Fibroblast of lung (primary cell): Measurements from ENCODE around the gene POPDC2. TPM values are rescaled to one million over a fixed set of nuclear protein-coding genes. Genes with fewer than 3 reads are reported as not detected.
A peak's percentile ranks its signal among the peaks of the same experiment; 100 is the strongest.
"Not testable (repeated sequence)": the region's sequence is repeated elsewhere in the genome, so short reads cannot be mapped to it uniquely, and the experiment has no call there.

Source experiments
- DNase-seq, 2 donors: peaks; one replicate each; pipeline versions ENCODE4 v3.0.0 to v3.0.0-alpha.2; 2010; ENCODE audit warnings: low read depth in 2 of 2
- H2AFZ ChIP-seq: 2 replicates; pipeline ENCODE4 v1.5.1; 2012; ENCODE audit warnings: low read length, control low read depth, inconsistent platforms
- H3K27ac ChIP-seq: 2 replicates; pipeline ENCODE4 v1.5.1; 2011; ENCODE audit warnings: low read length, control low read depth; ENCODE audit not compliant: insufficient read depth
- H3K27me3 ChIP-seq: 2 replicates; pipeline ENCODE4 v1.5.1; 2011; ENCODE audit warnings: mild to moderate bottlenecking, low read length; ENCODE audit not compliant: control insufficient read depth, insufficient read depth
- H3K36me3 ChIP-seq: 2 replicates; pipeline ENCODE4 v1.5.1; 2011; ENCODE audit warnings: low read length; ENCODE audit not compliant: control insufficient read depth, insufficient read depth
- H3K4me1 ChIP-seq: 2 replicates; pipeline ENCODE4 v1.5.1; 2011; ENCODE audit warnings: low read length; ENCODE audit not compliant: control insufficient read depth, insufficient read depth; ENCODE audit errors: extremely low read depth
- H3K4me2 ChIP-seq: 2 replicates; pipeline ENCODE4 v1.5.1; 2011; ENCODE audit warnings: low read length, control low read depth; ENCODE audit not compliant: insufficient read depth; ENCODE audit errors: extremely low read depth
- H3K4me3 ChIP-seq, 4 experiments: fragments of 200-600 bp in 1 of 4; sonication (generic) in 1 of 4; replicated peaks in 1 of 4; 2 replicates each; pipeline ENCODE4 v1.5.1; 2011 to 2016; ENCODE audit warnings: low read length in 4 of 4, low read depth in 3 of 4, mild to moderate bottlenecking in 3 of 4, control low read depth in 2 of 4, inconsistent platforms in 1 of 4, mixed read lengths in 1 of 4; ENCODE audit not compliant: insufficient read depth in 1 of 4; ENCODE audit errors: control extremely low read depth in 1 of 4
- H3K79me2 ChIP-seq: 2 replicates; pipeline ENCODE4 v1.5.1; 2012; ENCODE audit warnings: mild to moderate bottlenecking, low read length, inconsistent platforms; ENCODE audit not compliant: control insufficient read depth, insufficient read depth
- H3K9ac ChIP-seq: 2 replicates; pipeline ENCODE4 v1.5.1; 2011; ENCODE audit warnings: mild to moderate bottlenecking, low read length, control low read depth; ENCODE audit not compliant: insufficient read depth
- H3K9me3 ChIP-seq: 2 replicates; pipeline ENCODE4 v1.5.1; 2012; ENCODE audit warnings: low read depth, low read length; ENCODE audit not compliant: control insufficient read depth, insufficient read depth
- H4K20me1 ChIP-seq: 2 replicates; pipeline ENCODE4 v1.5.1; 2011; ENCODE audit warnings: low read length; ENCODE audit not compliant: control insufficient read depth, insufficient read depth; ENCODE audit errors: extremely low read depth
- CTCF ChIP-seq, 2 donors: IDR thresholded peaks in 1 of 2; conservative IDR thresholded peaks in 1 of 2; 1 replicate in 1 of 2; 2 replicates in 1 of 2; pipeline ENCODE4 v1.5.1; 2011 to 2012; ENCODE audit warnings: low read length in 2 of 2, control low read depth in 1 of 2, inconsistent platforms in 1 of 2, low read depth in 1 of 2, mild to moderate bottlenecking in 1 of 2
- EZH2 ChIP-seq: IDR thresholded peaks from 2 replicates; pipeline ENCODE4 v1.5.1; 2012; ENCODE audit warnings: low read length, control low read depth, mild to moderate bottlenecking; ENCODE audit errors: missing control alignments
- polyA plus RNA-seq, 2 donors: library from polyadenylated mRNA; depleted of rRNA in 1 of 2; stranded (reverse) in 1 of 2; unstranded in 1 of 2; fragments of >200 nt; gene quantifications; 2 replicates each; pipeline ENCODE4 v1.2.1, GENCODE V29; 2011 to 2012; ENCODE audit warnings: missing spikeins in 1 of 2
- total RNA-seq: library from RNA; depleted of rRNA; stranded (reverse); fragments of >200 nt; gene quantifications from 2 replicates; pipeline ENCODE4 v1.2.1, GENCODE V29; 2014

POPDC2 gene
- total and polyA plus RNA-seq, 2 donors (not counting 1 experiment from before 2014, with no cell fraction given), result 0.17 to 0.26 TPM

- H3K36me3 ChIP-seq, result no peaks in the 10 kb centered on the region
- H3K9ac ChIP-seq, result no peak overlapping the region
- H4K20me1 ChIP-seq, result no peaks in the 10 kb centered on the region
- H2AFZ ChIP-seq, result peak overlapping the region; percentile 35
- H3K27me3 ChIP-seq, result no peaks in the 10 kb centered on the region
- no peak overlapping the region for H3K4me2 ChIP-seq
- TF ChIP-seq CTCF (conservative IDR thresholded peaks at IDR 0.05 in 1 of 2, IDR thresholded peaks at IDR 0.05 in 1 of 2; ENCODE audit: low read depth in 1 of 2, low read length in 2 of 2) (no peak), EZH2 (no peak)
- H3K9me3 ChIP-seq, result no peaks in the 10 kb centered on the region
- no peak overlapping the region for H3K4me3 ChIP-seq
- H3K79me2 ChIP-seq, result peaks cover 2% of the 10 kb centered on the region
- H3K27ac ChIP-seq, result no peak overlapping the region
- no peak for DNase-seq
- H3K4me1 ChIP-seq, result no peaks in the 10 kb centered on the region
These were observed 19.5 kb upstream of the POPDC2 start for GRCh38 chr3:119679874-119680273.

GRCh38 chr3:119678209-119678608, 17.8 kb upstream of the POPDC2 start:
- not testable (repeated sequence) for H3K9ac ChIP-seq, H3K4me1 ChIP-seq, H2AFZ ChIP-seq, H3K9me3 ChIP-seq, H4K20me1 ChIP-seq, H3K4me3 ChIP-seq, H3K36me3 ChIP-seq, H3K27ac ChIP-seq, H3K4me2 ChIP-seq, H3K79me2 ChIP-seq, DNase-seq, H3K27me3 ChIP-seq

- Histone ChIP-seq H3K4me2 (peak overlapping the region; percentile 42), H3K9ac (no peak overlapping the region), H3K27ac (peak overlapping the region; percentile 76)
These were observed 17.2 kb upstream of the POPDC2 start for GRCh38 chr3:119677641-119677934.

More at GRCh38 chr3:119677641-119677934, 17.2 kb upstream of the POPDC2 start:
- H4K20me1 ChIP-seq, result no peaks in the 10 kb centered on the region
- no peaks in the 10 kb centered on the region for H3K9me3 ChIP-seq
- H2AFZ ChIP-seq, result peak overlapping the region; percentile 64
- no peak for DNase-seq
- peak overlapping the region; percentile 63 to 90 (median 74) for H3K4me3 ChIP-seq
- no peaks in the 10 kb centered on the region for H3K4me1 ChIP-seq
- peaks cover 2% of the 10 kb centered on the region for H3K79me2 ChIP-seq
- TF ChIP-seq EZH2 (no peak), CTCF (conservative IDR thresholded peaks at IDR 0.05 in 1 of 2, IDR thresholded peaks at IDR 0.05 in 1 of 2; ENCODE audit: low read depth in 1 of 2, low read length in 2 of 2) (no peak)
- H3K27me3 ChIP-seq, result no peaks in the 10 kb centered on the region
- no peaks in the 10 kb centered on the region for H3K36me3 ChIP-seq
